22Rv1 (cell line): Measurements from ENCODE around the gene FAM3A.

Source experiments
- ZFX ChIP-seq: fragments of 450-650 bp; IDR thresholded peaks from 2 replicates; pipeline ENCODE4 v1.6.1; 2017; ENCODE audit warnings: antibody characterized with exemption, borderline replicate concordance
- TF ChIP-seq, protein P1 (sequence below): fragments of 450-650 bp; IDR thresholded peaks from 2 replicates; pipeline ENCODE4 v1.5.1; 2017; ENCODE audit warnings: mild to moderate bottlenecking

DNA sequence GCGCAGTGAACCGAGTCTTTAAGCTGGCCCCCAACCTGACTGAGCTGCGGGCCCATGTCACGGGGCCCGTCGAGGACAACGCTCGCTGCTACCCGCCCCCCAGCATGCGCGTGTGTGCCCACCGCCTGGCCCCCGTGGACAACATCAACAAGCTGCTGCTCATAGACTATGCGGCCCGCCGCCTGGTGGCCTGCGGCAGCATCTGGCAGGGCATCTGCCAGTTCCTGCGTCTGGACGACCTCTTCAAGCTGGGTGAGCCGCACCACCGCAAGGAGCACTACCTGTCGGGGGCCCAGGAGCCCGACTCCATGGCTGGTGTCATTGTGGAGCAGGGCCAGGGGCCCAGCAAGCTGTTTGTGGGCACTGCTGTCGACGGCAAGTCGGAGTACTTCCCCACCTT lies 55.7 kb downstream of the FAM3A start:
- TF ChIP-seq, protein P1, sequence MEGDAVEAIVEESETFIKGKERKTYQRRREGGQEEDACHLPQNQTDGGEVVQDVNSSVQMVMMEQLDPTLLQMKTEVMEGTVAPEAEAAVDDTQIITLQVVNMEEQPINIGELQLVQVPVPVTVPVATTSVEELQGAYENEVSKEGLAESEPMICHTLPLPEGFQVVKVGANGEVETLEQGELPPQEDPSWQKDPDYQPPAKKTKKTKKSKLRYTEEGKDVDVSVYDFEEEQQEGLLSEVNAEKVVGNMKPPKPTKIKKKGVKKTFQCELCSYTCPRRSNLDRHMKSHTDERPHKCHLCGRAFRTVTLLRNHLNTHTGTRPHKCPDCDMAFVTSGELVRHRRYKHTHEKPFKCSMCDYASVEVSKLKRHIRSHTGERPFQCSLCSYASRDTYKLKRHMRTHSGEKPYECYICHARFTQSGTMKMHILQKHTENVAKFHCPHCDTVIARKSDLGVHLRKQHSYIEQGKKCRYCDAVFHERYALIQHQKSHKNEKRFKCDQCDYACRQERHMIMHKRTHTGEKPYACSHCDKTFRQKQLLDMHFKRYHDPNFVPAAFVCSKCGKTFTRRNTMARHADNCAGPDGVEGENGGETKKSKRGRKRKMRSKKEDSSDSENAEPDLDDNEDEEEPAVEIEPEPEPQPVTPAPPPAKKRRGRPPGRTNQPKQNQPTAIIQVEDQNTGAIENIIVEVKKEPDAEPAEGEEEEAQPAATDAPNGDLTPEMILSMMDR, result no peak
- TF ChIP-seq ZFX, result no peak
